ENCODE measurements around the gene MSMO1.

GRCh38 chr4:165328708-165329107, 1.2 kb downstream of the MSMO1 start:
- TF ChIP-seq, protein P1, sequence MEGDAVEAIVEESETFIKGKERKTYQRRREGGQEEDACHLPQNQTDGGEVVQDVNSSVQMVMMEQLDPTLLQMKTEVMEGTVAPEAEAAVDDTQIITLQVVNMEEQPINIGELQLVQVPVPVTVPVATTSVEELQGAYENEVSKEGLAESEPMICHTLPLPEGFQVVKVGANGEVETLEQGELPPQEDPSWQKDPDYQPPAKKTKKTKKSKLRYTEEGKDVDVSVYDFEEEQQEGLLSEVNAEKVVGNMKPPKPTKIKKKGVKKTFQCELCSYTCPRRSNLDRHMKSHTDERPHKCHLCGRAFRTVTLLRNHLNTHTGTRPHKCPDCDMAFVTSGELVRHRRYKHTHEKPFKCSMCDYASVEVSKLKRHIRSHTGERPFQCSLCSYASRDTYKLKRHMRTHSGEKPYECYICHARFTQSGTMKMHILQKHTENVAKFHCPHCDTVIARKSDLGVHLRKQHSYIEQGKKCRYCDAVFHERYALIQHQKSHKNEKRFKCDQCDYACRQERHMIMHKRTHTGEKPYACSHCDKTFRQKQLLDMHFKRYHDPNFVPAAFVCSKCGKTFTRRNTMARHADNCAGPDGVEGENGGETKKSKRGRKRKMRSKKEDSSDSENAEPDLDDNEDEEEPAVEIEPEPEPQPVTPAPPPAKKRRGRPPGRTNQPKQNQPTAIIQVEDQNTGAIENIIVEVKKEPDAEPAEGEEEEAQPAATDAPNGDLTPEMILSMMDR (IDR thresholded peaks at IDR 0.05), result no peak
- no peak for TF ChIP-seq POLR2A (IDR thresholded peaks at IDR 0.05)
